Endodermal cell (in vitro differentiated cells): Measurements from ENCODE around the gene RAP2A. TPM values are rescaled to one million over a fixed set of nuclear protein-coding genes. Genes with fewer than 3 reads are reported as not detected.

Experiments
- DNase-seq: peaks from one replicate; pipeline ENCODE4 v3.0.0-alpha.2; 2017
- H3K27ac ChIP-seq: 2 replicates; pipeline ENCODE4 v1.5.1; 2013; ENCODE audit warnings: mild to moderate bottlenecking, low read depth, low read length, moderate library complexity
- H3K27me3 ChIP-seq: 2 replicates; pipeline ENCODE4 v1.6.1; 2013; ENCODE audit warnings: mild to moderate bottlenecking, low read length, moderate library complexity; ENCODE audit not compliant: insufficient read depth, control insufficient read depth, poor library complexity, severe bottlenecking
- H3K36me3 ChIP-seq: 2 replicates; pipeline ENCODE4 v1.7.0; 2013; ENCODE audit warnings: mild to moderate bottlenecking, low read length, moderate library complexity; ENCODE audit not compliant: control insufficient read depth, insufficient read depth
- H3K4me1 ChIP-seq: one replicate; pipeline ENCODE4 v1.7.0; 2013; ENCODE audit warnings: low read length; ENCODE audit not compliant: control insufficient read depth, insufficient read depth
- H3K4me3 ChIP-seq: 2 replicates; pipeline ENCODE4 v1.5.1; 2013; ENCODE audit warnings: mild to moderate bottlenecking, low read length, moderate library complexity
- H3K9ac ChIP-seq: 2 replicates; pipeline ENCODE4 v1.6.1; 2013; ENCODE audit warnings: mild to moderate bottlenecking, low read length, moderate library complexity; ENCODE audit not compliant: poor library complexity, severe bottlenecking; ENCODE audit errors: extremely low read depth
- H3K9me3 ChIP-seq: 2 replicates; pipeline ENCODE4 v1.6.1; 2013; ENCODE audit warnings: mild to moderate bottlenecking, low read length, moderate library complexity; ENCODE audit not compliant: control insufficient read depth
- H3K27ac Mint-ChIP-seq: 2 replicates; pipeline ENCODE4 v1.8.0; 2020; ENCODE audit warnings: mixed read lengths
- H3K27me3 Mint-ChIP-seq: 2 replicates; pipeline ENCODE4 v1.8.0; 2021; ENCODE audit warnings: mild to moderate bottlenecking, mixed read lengths; ENCODE audit not compliant: insufficient read depth
- H3K36me3 Mint-ChIP-seq: 2 replicates; pipeline ENCODE4 v1.8.0; 2020; ENCODE audit warnings: low read depth, mixed read lengths
- H3K4me1 Mint-ChIP-seq: 2 replicates; pipeline ENCODE4 v1.8.0; 2020; ENCODE audit warnings: mixed read lengths
- H3K4me3 Mint-ChIP-seq: 2 replicates; pipeline ENCODE4 v1.8.0; 2020; ENCODE audit warnings: mild to moderate bottlenecking, moderate library complexity, mixed read lengths
- H3K9me3 Mint-ChIP-seq: 2 replicates; pipeline ENCODE4 v1.8.0; 2020; ENCODE audit warnings: mild to moderate bottlenecking, mixed read lengths
- CTCF ChIP-seq: fragments of 200-600 bp; sonication (generic); conservative IDR thresholded peaks from 2 replicates; pipeline ENCODE4 v1.5.0; 2021; ENCODE audit warnings: antibody characterized with exemption, mild to moderate bottlenecking
- WGBS, 2 experiments: methylation state at CpG; one replicate each; pipeline versions ENCODE4 v1.1.5 to v1.1.7; 2013; ENCODE audit warnings: missing lambda C conversion rate in 2 of 2, mixed read lengths in 1 of 2; ENCODE audit not compliant: insufficient coverage in 1 of 2, insufficient read length in 1 of 2; 5-methylcytosine and 5-hydroxymethylcytosine counted together
- total RNA-seq, 2 donors: library from RNA; stranded (reverse); fragmentation: NEBNext Ultra II Directional in 1 of 2; extraction: Animal tissue kit (Norgen Biotek cat#: 25700) in 1 of 2; gene quantifications; 2 replicates in 1 of 2; 3 replicates in 1 of 2; pipeline ENCODE4 v1.2.1, GENCODE V29; 2021

The RAP2A gene
- total RNA-seq, 2 donors from 2014 or later = 76.7 to 83.9 TPM

DNA sequence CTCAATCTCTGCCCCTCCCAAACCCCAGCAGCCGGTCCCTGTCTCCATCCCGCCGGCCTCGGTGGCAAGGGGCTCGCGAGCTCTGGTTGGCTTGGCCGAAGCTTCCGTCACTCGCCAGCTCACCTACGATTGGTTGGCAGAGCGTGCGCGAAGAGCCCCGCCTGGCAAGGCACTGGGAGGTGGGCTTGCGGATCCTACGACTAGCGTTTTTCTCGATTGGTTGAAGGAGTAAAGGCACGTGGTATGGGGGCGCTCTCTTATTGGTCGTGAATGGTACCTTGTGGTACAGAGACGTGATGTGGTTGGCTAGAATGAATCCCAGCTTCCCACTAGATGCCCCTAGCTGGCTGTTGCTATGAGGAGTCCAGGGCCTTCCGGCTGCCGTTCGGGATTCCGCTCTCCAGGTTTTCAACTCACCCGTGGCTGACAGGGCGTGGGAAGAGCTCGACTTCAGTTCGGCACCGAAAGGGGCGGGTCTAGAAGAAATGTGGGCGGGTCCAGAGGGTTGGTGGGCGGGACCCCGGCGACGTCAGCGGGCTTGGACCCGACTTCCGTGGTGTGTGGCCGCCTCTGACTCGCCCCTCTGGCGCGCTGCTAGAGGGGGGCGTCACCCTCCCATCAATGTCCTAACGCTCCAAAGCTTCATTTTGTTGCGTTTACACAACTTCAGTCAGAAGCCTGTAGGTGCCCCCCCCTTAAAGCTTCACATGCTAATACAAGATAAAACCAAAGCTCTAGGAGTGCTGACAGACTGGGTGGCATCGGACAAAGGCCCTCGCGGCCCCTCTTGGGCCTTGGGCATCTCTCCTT lies 847 bp upstream of the RAP2A start:
- Histone ChIP-seq H3K4me3 (peak overlapping the region; percentile 97), H3K36me3 (peaks cover 16% of the 10 kb centered on the region), H3K4me1 (no peaks in the 10 kb centered on the region), H3K9ac (peak overlapping the region; percentile 83), H3K9me3 (no peaks in the 10 kb centered on the region), H3K27ac (peak overlapping the region; percentile 99), H3K27me3 (no peaks in the 10 kb centered on the region)
- Mint-ChIP-seq H3K27me3 (no peaks in the 10 kb centered on the region), H3K36me3 (peaks cover 9% of the 10 kb centered on the region), H3K4me1 (peaks cover 20% of the 10 kb centered on the region), H3K9me3 (no peaks in the 10 kb centered on the region), H3K27ac (peak overlapping the region; percentile 98), H3K4me3 (peak overlapping the region; percentile 83)
- peak; percentile 100 for DNase-seq
- no peak for TF ChIP-seq CTCF
- 5 to 13% methylated on average over 23 to 50 of the region's 50 CpGs for WGBS, 2 experiments

DNA sequence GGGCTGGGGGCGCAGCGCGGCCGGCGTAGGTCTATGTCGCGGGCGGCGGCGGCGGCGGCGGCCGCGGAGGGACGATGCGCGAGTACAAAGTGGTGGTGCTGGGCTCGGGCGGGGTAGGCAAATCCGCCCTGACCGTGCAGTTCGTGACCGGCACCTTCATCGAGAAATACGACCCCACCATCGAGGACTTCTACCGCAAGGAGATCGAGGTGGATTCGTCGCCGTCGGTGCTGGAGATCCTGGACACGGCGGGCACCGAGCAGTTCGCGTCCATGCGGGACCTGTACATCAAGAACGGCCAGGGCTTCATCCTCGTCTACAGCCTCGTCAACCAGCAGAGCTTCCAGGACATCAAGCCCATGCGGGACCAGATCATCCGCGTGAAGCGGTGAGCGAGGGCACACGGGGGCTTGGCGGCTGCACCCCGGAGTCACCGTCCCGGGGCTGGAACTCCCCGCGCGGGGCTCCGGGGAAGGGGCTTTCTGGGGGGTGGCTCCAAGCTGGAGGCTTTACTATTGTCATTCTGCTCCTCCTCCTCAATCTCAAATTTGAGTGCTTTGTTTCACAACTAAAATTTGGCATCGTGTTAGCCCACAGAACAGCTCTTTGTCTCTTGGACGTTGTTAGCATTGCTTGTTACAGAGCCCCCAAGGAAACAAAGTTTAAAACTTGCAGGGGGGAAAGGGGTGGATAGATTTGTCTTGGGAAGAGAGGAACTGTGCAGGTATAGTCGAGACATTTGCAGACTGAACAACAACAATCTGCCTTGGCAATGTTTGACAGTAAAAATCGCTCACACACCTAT lies 630 bp downstream of the RAP2A start:
- peaks cover 9% of the 10 kb centered on the region for H3K36me3 Mint-ChIP-seq

More for the DNA sequence above, 630 bp downstream of the RAP2A start:
- Mint-ChIP-seq H3K4me3 (peak overlapping the region; percentile 83), H3K27ac (peak overlapping the region; percentile 90), H3K27me3 (no peaks in the 10 kb centered on the region), H3K9me3 (no peaks in the 10 kb centered on the region), H3K4me1 (peaks cover 20% of the 10 kb centered on the region)
- no peaks in the 10 kb centered on the region for H3K4me1 ChIP-seq
- H3K27ac ChIP-seq = peak overlapping the region; percentile 34
- peak; percentile 75 for DNase-seq
- WGBS, 2 experiments = 0% methylated on average over 19 to 60 of the region's 60 CpGs
- no peaks in the 10 kb centered on the region for H3K27me3 ChIP-seq
- H3K4me3 ChIP-seq = peak overlapping the region; percentile 99
- H3K36me3 ChIP-seq = peaks cover 31% of the 10 kb centered on the region
- peak overlapping the region; percentile 70 for H3K9ac ChIP-seq
- no peak for TF ChIP-seq CTCF
- no peaks in the 10 kb centered on the region for H3K9me3 ChIP-seq
